GM23338 (cell line): ENCODE data around the gene HMCN2. TPM values are rescaled to one million over a fixed set of nuclear protein-coding genes. Genes with fewer than 3 reads are reported as not detected.

Experiments
- ATAC-seq: fragments of 200-7000 bp; cut with Tn5 transposase; 3 replicates; pipeline ENCODE4 v1.9.1; 2020
- DNase-seq: peaks from one replicate; pipeline ENCODE4 v3.0.0-alpha.2; 2015; ENCODE audit warnings: low spot score
- H2AFZ ChIP-seq: fragments of 200-600 bp; sonication (generic); 2 replicates; pipeline ENCODE4 v1.8.0; 2016; ENCODE audit warnings: antibody characterized with exemption, mild to moderate bottlenecking, moderate library complexity
- H3F3A ChIP-seq: fragments of 200-600 bp; sonication (generic); replicated peaks from 2 replicates; pipeline ENCODE4 v1.8.0; 2017; ENCODE audit warnings: antibody characterized with exemption, mixed run types, low read depth
- H3K27ac ChIP-seq: fragments of 200-600 bp; sonication (generic); 2 replicates; pipeline ENCODE4 v1.6.1; 2016; ENCODE audit warnings: low read depth
- H3K27me3 ChIP-seq: fragments of 200-600 bp; sonication (generic); 2 replicates; pipeline ENCODE4 v1.8.0; 2016; ENCODE audit warnings: mild to moderate bottlenecking, mixed run types, moderate library complexity; ENCODE audit not compliant: insufficient read depth
- H3K36me3 ChIP-seq: fragments of 200-600 bp; sonication (generic); 2 replicates; pipeline ENCODE4 v1.8.0; 2016; ENCODE audit warnings: mild to moderate bottlenecking; ENCODE audit not compliant: insufficient read depth
- H3K4me1 ChIP-seq: fragments of 200-600 bp; sonication (generic); 2 replicates; pipeline ENCODE4 v1.8.0; 2016; ENCODE audit warnings: mild to moderate bottlenecking, moderate library complexity; ENCODE audit not compliant: insufficient read depth
- H3K4me2 ChIP-seq: fragments of 200-600 bp; sonication (generic); 2 replicates; pipeline ENCODE4 v1.7.1; 2017; ENCODE audit warnings: mixed run types
- H3K4me3 ChIP-seq: fragments of 200-600 bp; sonication (generic); 2 replicates; pipeline ENCODE4 v1.6.1; 2016; ENCODE audit warnings: mixed run types
- H3K79me2 ChIP-seq: fragments of 200-600 bp; sonication (generic); replicated peaks from 2 replicates; pipeline ENCODE4 v1.8.0; 2017; ENCODE audit warnings: mild to moderate bottlenecking; ENCODE audit not compliant: insufficient read depth
- H3K9me2 ChIP-seq: fragments of 200-600 bp; sonication (generic); 2 replicates; pipeline ENCODE4 v1.8.0; 2017; ENCODE audit not compliant: insufficient read depth
- H4K20me1 ChIP-seq: fragments of 200-600 bp; sonication (generic); replicated peaks from 2 replicates; pipeline ENCODE4 v1.8.0; 2017; ENCODE audit warnings: mild to moderate bottlenecking; ENCODE audit not compliant: insufficient read depth
- H3K27ac Mint-ChIP-seq: 2 replicates; pipeline ENCODE4 v1.8.0; 2020; ENCODE audit warnings: inconsistent platforms, mild to moderate bottlenecking, moderate library complexity, mixed read lengths
- H3K27me3 Mint-ChIP-seq: 3 replicates; pipeline ENCODE4 v1.8.0; 2022; ENCODE audit warnings: low read depth, mild to moderate bottlenecking, moderate library complexity, mixed read lengths, inconsistent platforms; ENCODE audit not compliant: insufficient read depth, poor library complexity
- H3K36me3 Mint-ChIP-seq: 3 replicates; pipeline ENCODE4 v1.8.0; 2021; ENCODE audit warnings: low read depth, mild to moderate bottlenecking, inconsistent platforms, moderate library complexity, mixed read lengths
- H3K4me1 Mint-ChIP-seq: 3 replicates; pipeline ENCODE4 v1.8.0; 2020; ENCODE audit warnings: mild to moderate bottlenecking, inconsistent platforms, mixed read lengths
- H3K4me3 Mint-ChIP-seq: 3 replicates; pipeline ENCODE4 v1.8.0; 2021; ENCODE audit warnings: moderate library complexity, mild to moderate bottlenecking, inconsistent platforms, mixed read lengths
- H3K9me3 Mint-ChIP-seq: 3 replicates; pipeline ENCODE4 v1.8.0; 2020; ENCODE audit warnings: moderate library complexity, mild to moderate bottlenecking, inconsistent platforms, mixed read lengths
- CREB1 ChIP-seq: fragments of 250-450 bp; sonication (Bioruptor Pico); IDR thresholded peaks from 2 replicates; pipeline ENCODE4 v1.5.0; 2020; ENCODE audit warnings: low read depth, mild to moderate bottlenecking, moderate library complexity
- ETS1 ChIP-seq: IDR thresholded peaks from 2 replicates; pipeline ENCODE4 v1.6.1; 2016; ENCODE audit warnings: antibody characterized with exemption
- JUNB ChIP-seq: IDR thresholded peaks from one replicate; pipeline ENCODE4 v1.6.1; 2016; ENCODE audit warnings: antibody characterized with exemption; ENCODE audit not compliant: unreplicated experiment
- NANOG ChIP-seq: IDR thresholded peaks from 2 replicates; pipeline ENCODE4 v1.6.1; 2016; ENCODE audit warnings: antibody characterized with exemption, borderline replicate concordance
- POLR2AphosphoS5 ChIP-seq: IDR thresholded peaks from 2 replicates; pipeline ENCODE4 v1.6.1; 2016; ENCODE audit warnings: antibody characterized with exemption, low read depth
- STAT1 ChIP-seq: IDR thresholded peaks from one replicate; pipeline ENCODE4 v1.6.1; 2016; ENCODE audit warnings: antibody characterized with exemption; ENCODE audit not compliant: unreplicated experiment
- ZNF114 ChIP-seq: fragments of 250-450 bp; sonication (Bioruptor Pico); IDR thresholded peaks from 2 replicates; pipeline ENCODE4 v1.5.0; 2020; ENCODE audit warnings: mild to moderate bottlenecking, moderate library complexity
- ZNF331 ChIP-seq: fragments of 250-450 bp; sonication (Bioruptor Pico); IDR thresholded peaks from 2 replicates; pipeline ENCODE4 v1.5.0; 2020; ENCODE audit warnings: low read depth, mild to moderate bottlenecking, moderate library complexity
- polyA plus RNA-seq: library from polyadenylated mRNA; unstranded; fragments of >200 nt; fragmentation: Nextera tagmentation; extraction: Ambion mirVana; gene quantifications from 2 replicates; pipeline ENCODE4 v1.2.1, GENCODE V29; 2016
- total RNA-seq: library from RNA; depleted of rRNA; stranded (reverse); fragments of >200 nt; shearing (Covaris generic); gene quantifications from 2 replicates; pipeline ENCODE4 v1.2.3, GENCODE V29; 2014
- TF ChIP-seq, protein P1 (sequence below), 2 experiments: fragments of 200-600 bp in 1 of 2; sonication (generic) in 1 of 2; conservative IDR thresholded peaks; 2 replicates each; pipeline versions ENCODE4 v1.5.1 to v1.6.1; 2016 to 2017; ENCODE audit warnings: antibody characterized with exemption in 2 of 2, low read depth in 2 of 2, mild to moderate bottlenecking in 2 of 2, moderate library complexity in 1 of 2
- TF ChIP-seq, protein P2 (sequence below): IDR thresholded peaks from one replicate; pipeline ENCODE4 v1.6.1; 2018; ENCODE audit warnings: antibody characterized with exemption; ENCODE audit not compliant: unreplicated experiment

The HMCN2 gene
- total and polyA plus RNA-seq, 2 experiments from 2014 or later, result 1.3 to 4.7 TPM

GRCh38 chr9:130417602-130418001 lies 152.0 kb downstream of the HMCN2 start:
- Histone ChIP-seq H3K36me3 (no peaks in the 10 kb centered on the region), H2AFZ (no peak overlapping the region), H3F3A (no peaks in the 10 kb centered on the region), H3K79me2 (no peaks in the 10 kb centered on the region), H3K9me2 (no peaks in the 10 kb centered on the region), H3K27ac (no peak overlapping the region), H3K4me2 (no peak overlapping the region), H3K4me3 (no peak overlapping the region), H4K20me1 (no peaks in the 10 kb centered on the region), H3K27me3 (no peaks in the 10 kb centered on the region), H3K4me1 (peaks cover 7% of the 10 kb centered on the region; the same call in 1 of the 2 replicates)
- Mint-ChIP-seq H3K4me3 (no peak overlapping the region), H3K36me3 (peaks cover 15% of the 10 kb centered on the region), H3K9me3 (peaks cover 4% of the 10 kb centered on the region), H3K27ac (no peak overlapping the region), H3K27me3 (peaks cover 8% of the 10 kb centered on the region), H3K4me1 (peaks cover 17% of the 10 kb centered on the region)
- TF ChIP-seq, protein P1, sequence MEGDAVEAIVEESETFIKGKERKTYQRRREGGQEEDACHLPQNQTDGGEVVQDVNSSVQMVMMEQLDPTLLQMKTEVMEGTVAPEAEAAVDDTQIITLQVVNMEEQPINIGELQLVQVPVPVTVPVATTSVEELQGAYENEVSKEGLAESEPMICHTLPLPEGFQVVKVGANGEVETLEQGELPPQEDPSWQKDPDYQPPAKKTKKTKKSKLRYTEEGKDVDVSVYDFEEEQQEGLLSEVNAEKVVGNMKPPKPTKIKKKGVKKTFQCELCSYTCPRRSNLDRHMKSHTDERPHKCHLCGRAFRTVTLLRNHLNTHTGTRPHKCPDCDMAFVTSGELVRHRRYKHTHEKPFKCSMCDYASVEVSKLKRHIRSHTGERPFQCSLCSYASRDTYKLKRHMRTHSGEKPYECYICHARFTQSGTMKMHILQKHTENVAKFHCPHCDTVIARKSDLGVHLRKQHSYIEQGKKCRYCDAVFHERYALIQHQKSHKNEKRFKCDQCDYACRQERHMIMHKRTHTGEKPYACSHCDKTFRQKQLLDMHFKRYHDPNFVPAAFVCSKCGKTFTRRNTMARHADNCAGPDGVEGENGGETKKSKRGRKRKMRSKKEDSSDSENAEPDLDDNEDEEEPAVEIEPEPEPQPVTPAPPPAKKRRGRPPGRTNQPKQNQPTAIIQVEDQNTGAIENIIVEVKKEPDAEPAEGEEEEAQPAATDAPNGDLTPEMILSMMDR (conservative IDR thresholded peaks at IDR 0.05; ENCODE audit: low read depth in 2 of 2), result peak; percentile 10 to 78; a peak in 2 of 4 replicates
- no peak for TF ChIP-seq ETS1
- ATAC-seq (peak; percentile 64), DNase-seq (peak; percentile 56)

- no peak for ATAC-seq
- Histone ChIP-seq H3F3A (no peaks in the 10 kb centered on the region), H3K4me1 (peaks cover 7% of the 10 kb centered on the region; the same call in 1 of the 2 replicates), H3K36me3 (no peaks in the 10 kb centered on the region), H4K20me1 (no peaks in the 10 kb centered on the region), H3K4me2 (no peak overlapping the region), H2AFZ (no peak overlapping the region), H3K79me2 (no peaks in the 10 kb centered on the region), H3K27ac (no peak overlapping the region), H3K27me3 (no peaks in the 10 kb centered on the region), H3K9me2 (no peaks in the 10 kb centered on the region), H3K4me3 (no peak overlapping the region)
- Mint-ChIP-seq H3K4me1 (peaks cover 21% of the 10 kb centered on the region), H3K9me3 (peaks cover 4% of the 10 kb centered on the region), H3K27ac (no peak overlapping the region), H3K36me3 (peaks cover 15% of the 10 kb centered on the region), H3K27me3 (peaks cover 4% of the 10 kb centered on the region), H3K4me3 (no peak overlapping the region)
- DNase-seq, result no peak
- TF ChIP-seq, protein P1 (conservative IDR thresholded peaks at IDR 0.05; ENCODE audit: low read depth in 2 of 2), result no peak
- TF ChIP-seq, protein P2, sequence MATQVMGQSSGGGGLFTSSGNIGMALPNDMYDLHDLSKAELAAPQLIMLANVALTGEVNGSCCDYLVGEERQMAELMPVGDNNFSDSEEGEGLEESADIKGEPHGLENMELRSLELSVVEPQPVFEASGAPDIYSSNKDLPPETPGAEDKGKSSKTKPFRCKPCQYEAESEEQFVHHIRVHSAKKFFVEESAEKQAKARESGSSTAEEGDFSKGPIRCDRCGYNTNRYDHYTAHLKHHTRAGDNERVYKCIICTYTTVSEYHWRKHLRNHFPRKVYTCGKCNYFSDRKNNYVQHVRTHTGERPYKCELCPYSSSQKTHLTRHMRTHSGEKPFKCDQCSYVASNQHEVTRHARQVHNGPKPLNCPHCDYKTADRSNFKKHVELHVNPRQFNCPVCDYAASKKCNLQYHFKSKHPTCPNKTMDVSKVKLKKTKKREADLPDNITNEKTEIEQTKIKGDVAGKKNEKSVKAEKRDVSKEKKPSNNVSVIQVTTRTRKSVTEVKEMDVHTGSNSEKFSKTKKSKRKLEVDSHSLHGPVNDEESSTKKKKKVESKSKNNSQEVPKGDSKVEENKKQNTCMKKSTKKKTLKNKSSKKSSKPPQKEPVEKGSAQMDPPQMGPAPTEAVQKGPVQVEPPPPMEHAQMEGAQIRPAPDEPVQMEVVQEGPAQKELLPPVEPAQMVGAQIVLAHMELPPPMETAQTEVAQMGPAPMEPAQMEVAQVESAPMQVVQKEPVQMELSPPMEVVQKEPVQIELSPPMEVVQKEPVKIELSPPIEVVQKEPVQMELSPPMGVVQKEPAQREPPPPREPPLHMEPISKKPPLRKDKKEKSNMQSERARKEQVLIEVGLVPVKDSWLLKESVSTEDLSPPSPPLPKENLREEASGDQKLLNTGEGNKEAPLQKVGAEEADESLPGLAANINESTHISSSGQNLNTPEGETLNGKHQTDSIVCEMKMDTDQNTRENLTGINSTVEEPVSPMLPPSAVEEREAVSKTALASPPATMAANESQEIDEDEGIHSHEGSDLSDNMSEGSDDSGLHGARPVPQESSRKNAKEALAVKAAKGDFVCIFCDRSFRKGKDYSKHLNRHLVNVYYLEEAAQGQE, result no peak
- no peak for TF ChIP-seq JUNB
- no peak for TF ChIP-seq ZNF331 (CRISPR knock-in tag)
- no peak for TF ChIP-seq CREB1 (CRISPR knock-in tag)
- TF ChIP-seq STAT1, result no peak
- TF ChIP-seq ZNF114 (CRISPR knock-in tag), result no peak
- no peak for TF ChIP-seq ETS1
- TF ChIP-seq NANOG, result no peak
- no peak for TF ChIP-seq POLR2AphosphoS5
Measured at GRCh38 chr9:130418776-130419175, 153.2 kb downstream of the HMCN2 start.
